DND-41 (cell line): Measurements from ENCODE around the gene KPTN.

ENCODE experiments used
- CTCF ChIP-seq: IDR thresholded peaks from 2 replicates; pipeline ENCODE4 v1.5.1; 2012; ENCODE audit warnings: borderline replicate concordance, low read length, moderate library complexity, mild to moderate bottlenecking; ENCODE audit not compliant: poor library complexity, severe bottlenecking; ENCODE audit errors: extremely low read depth
- EZH2 ChIP-seq: IDR thresholded peaks from 3 replicates; pipeline ENCODE4 v1.6.1; 2012; ENCODE audit warnings: borderline replicate concordance, low read depth, mild to moderate bottlenecking, moderate library complexity, low read length, inconsistent platforms; ENCODE audit not compliant: severe bottlenecking

- TF ChIP-seq CTCF (no peak), EZH2 (no peak)
These were observed 37.6 kb upstream of the KPTN start for GRCh38 chr19:47521473-47522180.
